NCI-H82 treated with DMSO at 0.1 percent for 48 hours (cell line): Measurements from ENCODE around the gene NRP1.
"Not testable (repeated sequence)": the region's sequence is repeated elsewhere in the genome, so short reads cannot be mapped to it uniquely, and the experiment has no call there.

Experiments used
- DNase-seq: peaks from one replicate; lab custom pipeline; 2025; ENCODE audit not compliant: unreplicated experiment; lab: John Stamatoyannopoulos, UW

Gene NRP1

DNA sequence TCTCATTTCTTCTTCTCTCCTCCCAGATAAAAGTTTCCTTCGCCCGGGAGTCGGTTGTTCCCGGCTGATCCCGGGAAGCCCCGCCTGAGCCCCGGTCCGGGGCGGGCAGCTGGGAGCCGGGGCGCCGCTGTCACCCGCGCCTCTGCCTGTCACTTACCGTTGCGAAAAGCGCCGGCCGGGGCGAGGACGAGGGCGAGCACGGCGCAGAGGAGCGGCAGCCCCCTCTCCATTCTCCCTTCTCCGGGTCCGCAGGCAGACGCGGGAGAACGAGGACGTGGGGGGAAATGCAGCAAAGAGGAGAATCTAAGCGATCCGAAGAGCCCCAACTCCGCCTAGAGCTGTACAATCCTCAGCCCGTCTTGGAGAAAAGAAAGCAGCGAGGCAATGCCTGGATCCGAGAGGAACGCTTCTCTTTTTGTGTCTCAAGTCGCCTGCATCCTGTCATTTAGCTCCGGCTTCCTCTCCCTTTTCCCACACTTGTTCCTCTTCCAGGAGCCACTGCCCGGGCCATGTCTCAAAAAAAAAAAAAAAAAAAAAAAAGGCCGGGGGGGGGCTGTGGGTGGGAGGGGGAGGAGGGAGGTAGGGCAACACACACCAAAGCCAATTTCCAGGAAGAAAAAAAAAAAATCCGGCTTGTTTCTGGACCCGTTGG is at the start of gene NRP1:
Gene NRP1, minus strand, starts transcription at position 515 of the 652 bp plus-strand sequence. Its CDS starts 285 bp downstream, at position 230.
- no peak for DNase-seq

DNA sequence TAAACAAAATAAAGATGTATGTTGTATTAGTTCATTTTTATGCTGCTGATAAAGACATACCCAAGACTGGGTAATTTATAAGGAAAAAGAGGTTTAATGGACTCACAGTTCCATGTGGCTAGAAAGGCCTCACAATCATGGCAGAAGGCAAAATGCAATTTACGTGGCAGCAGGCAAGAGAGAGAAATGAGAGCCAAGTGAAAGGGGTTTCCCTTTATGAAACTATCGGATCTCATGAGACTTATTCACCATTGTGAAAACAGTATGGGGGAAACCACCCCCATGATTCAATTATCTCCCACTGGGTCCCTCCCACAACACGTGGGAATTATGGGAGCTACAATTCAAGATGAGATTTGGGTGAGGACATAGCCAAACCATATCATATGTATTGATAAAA is 49.7 kb upstream of the NRP1 start:
- DNase-seq = not testable (repeated sequence)

- DNase-seq = no peak
Measured at GRCh38 chr10:33382921-33383713, 48.6 kb upstream of the NRP1 start.

- no peak for DNase-seq
Measured at GRCh38 chr10:33382216-33382600, 47.7 kb upstream of the NRP1 start.

DNA sequence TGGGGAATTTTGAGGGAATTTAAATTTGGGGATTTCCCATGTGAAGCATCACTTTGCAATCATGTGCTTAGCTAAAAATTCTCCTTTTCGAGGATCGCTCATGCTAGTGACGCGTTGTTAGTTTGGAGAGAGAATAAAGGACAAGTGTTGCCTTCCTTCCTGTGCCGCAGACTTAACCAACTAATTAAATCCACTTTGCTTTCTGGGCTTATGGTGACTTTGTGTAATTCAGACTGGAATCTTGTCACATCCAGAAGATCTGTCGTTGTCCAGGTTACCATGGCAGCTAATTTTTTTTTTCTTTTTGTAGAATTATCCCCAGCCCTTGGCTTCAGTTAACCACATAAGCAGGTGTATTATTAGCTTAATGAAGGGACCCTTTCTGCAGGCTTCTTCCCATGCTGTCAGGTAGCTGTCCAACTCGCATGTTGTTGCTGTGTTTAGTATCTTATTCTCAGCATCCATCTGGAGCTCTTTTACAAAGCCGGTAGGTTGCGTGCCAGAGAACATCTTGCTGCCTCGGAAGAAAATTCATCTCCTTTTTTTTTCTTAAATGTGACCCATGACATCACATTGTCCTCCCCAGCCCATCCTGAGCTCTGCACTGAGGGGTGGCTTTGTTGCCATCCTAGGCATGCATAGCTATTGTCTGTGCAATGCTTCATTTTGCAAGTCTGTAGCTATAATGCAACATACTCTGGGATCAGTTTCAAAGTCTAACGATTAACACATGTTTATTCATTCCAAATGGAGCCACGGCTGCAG is 47.2 kb upstream of the NRP1 start:
- DNase-seq = no peak

GRCh38 chr10:33377658-33378025 is 43.2 kb upstream of the NRP1 start:
- no peak for DNase-seq

DNA sequence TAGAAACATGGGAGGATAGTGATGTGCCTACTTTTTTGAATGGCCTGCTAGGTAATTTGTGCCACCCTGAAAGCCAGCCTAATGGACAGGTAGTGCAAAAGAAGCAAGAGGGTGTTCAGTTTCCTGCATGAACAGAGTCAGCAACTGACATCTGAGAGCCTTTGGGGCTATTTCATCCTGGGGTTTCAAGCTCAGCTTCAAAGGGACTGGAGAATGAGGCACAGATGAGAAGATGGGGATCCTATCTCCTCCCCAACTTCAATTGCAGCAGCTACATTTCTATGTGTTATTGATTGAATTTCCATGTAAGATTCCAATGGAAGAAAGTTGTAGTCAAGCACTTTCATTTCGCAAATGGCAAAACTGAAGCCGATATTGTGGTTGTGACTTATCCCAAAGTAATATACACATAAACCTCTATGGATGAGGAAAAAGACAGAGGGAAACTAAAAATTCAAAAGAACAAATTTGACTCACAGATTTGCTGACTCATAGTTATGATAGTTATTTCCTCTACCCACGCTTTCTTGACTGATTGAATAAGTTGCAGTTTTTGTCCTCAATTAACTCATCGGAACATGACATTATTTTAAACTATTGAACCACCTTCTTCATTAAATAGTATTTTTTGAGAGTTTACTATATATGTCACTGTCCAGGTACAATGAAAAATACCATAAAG is 42.6 kb upstream of the NRP1 start:
- DNase-seq = no peak

DNA sequence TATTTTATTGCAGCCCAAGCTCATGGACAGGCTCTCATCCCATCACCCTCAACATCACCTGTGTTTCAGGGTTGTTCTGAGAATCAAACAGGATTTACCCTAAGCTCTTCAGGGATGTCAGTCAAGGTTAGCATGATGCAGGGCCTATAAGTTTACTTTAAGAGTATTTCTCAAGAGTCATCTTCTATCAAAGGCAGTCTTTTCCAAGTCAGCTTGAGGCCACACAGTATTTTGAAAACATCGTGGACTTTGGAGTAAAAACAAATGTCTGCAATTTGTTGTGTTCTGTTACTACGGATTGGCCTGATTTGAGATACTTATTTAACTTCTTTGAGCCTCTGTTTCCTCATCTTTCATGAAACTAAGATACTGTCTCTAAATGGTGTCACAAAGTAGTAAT is 42.0 kb upstream of the NRP1 start:
- DNase-seq = no peak

GRCh38 chr10:33373263-33373662 is 38.8 kb upstream of the NRP1 start:
- DNase-seq = no peak

DNA sequence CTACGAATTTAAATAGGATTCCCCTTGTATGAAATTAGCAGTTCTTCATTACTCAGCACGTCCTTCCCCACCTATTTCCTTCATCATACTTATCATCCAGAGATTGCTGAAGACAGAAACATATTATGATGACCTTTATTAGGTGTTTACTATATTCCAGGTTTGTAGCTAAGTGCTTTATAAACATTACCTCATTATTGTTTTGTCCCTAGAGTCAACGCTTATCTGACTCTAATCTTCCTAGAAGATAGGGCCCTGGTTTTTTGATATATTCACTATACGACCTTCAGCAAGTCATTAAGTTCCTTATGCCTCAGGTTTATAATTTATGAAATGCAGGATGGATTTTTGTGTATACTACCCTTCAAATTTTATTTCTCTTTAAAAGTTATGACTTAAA is 36.8 kb upstream of the NRP1 start:
- DNase-seq = no peak

GRCh38 chr10:33370434-33370930 is 36.0 kb upstream of the NRP1 start:
- no peak for DNase-seq

- no peak for DNase-seq
Measured at GRCh38 chr10:33368086-33368485, 33.6 kb upstream of the NRP1 start.

GRCh38 chr10:33365871-33366411 is 31.5 kb upstream of the NRP1 start:
- DNase-seq = no peak

- DNase-seq = no peak
Measured at GRCh38 chr10:33365301-33365700, 30.8 kb upstream of the NRP1 start.

DNA sequence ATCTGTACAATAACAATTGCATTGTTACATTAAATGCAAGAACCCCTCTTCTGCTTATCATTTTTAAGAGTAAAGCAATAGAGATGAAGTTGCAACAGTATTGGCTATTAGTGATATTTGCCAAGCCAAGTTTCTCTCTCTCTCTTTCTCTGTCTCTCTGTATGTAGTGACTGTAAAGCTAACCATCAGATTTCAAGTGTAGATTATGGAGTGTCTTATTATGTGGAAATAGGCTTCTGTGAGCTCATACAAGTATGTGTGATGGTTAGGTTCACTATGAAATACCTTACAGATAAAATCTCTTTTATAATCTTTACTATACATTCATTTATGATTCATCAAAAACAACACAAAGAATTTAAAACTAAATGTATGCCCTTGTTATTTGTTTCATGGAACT is 28.6 kb upstream of the NRP1 start:
- DNase-seq = no peak

DNA sequence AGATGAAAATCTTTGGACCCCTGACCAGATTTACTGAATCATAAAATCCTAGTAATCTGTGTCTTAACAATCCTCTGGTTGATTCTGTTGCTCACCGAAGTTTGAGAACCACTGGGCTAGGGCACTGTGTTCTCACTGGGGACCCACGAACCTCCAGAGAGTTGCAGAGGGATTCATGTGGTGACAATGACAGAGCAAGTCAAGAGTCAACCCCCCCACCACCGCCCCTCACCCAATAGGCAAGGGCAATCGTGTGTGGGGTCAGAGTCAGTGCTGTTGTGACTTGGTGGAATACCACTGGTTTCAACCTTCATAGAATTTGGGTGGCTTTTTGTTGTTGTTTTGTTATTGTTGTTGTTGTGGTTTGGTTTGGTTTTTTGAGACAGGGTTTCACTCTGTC is 23.5 kb upstream of the NRP1 start:
- no peak for DNase-seq

DNA sequence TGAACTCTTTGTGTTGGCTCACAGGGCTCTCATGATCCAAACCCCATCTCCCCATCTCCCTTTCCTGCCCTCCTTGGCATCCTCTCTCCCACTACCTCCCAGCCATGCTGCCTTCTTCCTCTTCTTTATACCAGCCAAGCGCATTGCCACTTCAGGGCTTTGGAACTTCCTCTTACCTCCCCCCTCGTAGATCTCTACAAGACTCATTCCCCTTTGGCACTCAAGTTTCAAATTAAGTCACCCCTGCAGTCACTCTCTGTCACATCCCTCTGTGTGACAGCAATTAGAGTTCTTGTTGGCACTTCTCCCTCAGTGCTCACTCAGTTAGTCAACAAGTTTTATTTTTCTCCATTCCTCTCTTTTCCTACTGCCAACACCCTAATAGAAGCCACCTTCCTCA is 20.8 kb upstream of the NRP1 start:
- no peak for DNase-seq

DNA sequence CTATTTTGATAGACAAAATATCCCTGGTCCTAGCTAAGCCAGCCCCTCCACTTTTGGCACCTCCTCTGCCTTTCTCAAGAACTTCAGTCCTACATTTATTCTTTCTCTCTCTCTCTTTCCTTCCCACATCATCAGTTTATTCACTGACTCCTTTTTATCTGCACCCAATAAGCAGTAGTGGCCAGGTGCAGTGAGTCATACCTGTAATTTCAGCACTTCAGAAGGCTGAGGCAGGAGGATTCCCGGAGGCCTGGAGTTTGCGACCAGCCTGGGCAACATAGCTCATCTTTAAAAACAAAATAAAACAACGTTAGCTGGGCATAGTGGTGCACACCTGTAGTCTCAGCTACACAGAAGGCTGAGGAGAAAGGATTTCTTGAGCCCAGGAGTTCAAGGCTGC is 19.4 kb upstream of the NRP1 start:
- DNase-seq = no peak

GRCh38 chr10:33353334-33353733 is 18.9 kb upstream of the NRP1 start:
- no peak for DNase-seq

GRCh38 chr10:33352615-33353014 is 18.1 kb upstream of the NRP1 start:
- no peak for DNase-seq

GRCh38 chr10:33352175-33352574 is 17.7 kb upstream of the NRP1 start:
- DNase-seq = no peak
